ENCODE measurements around the gene DACH2.

DNA sequence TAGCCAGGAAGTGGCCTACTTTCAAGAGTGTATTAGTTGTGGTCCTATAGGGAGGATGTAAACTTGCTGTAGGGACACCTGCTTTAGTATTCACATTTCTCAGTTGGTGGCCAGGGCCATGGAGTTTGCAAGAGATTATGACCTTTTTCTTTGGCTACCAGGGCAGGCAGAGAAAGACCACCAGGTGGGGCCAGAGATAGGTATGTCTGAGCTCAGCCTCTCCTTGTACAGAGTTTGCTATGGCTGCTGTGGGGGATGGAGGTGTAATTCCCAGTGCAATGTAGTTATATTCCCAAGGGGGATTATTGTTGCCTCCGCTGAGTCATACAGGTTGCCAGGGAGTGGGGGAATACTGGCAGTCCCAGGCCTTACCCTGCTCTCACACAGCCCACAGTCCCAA, 26.3 kb upstream of the DACH2 start:
- TF ChIP-seq, protein P1, sequence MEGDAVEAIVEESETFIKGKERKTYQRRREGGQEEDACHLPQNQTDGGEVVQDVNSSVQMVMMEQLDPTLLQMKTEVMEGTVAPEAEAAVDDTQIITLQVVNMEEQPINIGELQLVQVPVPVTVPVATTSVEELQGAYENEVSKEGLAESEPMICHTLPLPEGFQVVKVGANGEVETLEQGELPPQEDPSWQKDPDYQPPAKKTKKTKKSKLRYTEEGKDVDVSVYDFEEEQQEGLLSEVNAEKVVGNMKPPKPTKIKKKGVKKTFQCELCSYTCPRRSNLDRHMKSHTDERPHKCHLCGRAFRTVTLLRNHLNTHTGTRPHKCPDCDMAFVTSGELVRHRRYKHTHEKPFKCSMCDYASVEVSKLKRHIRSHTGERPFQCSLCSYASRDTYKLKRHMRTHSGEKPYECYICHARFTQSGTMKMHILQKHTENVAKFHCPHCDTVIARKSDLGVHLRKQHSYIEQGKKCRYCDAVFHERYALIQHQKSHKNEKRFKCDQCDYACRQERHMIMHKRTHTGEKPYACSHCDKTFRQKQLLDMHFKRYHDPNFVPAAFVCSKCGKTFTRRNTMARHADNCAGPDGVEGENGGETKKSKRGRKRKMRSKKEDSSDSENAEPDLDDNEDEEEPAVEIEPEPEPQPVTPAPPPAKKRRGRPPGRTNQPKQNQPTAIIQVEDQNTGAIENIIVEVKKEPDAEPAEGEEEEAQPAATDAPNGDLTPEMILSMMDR (IDR thresholded peaks at IDR 0.05; ENCODE audit: low read depth, low read length), result no peak
- TF ChIP-seq POLR2A (IDR thresholded peaks at IDR 0.05; ENCODE audit: extremely low read depth, insufficient read length), result no peak
